NCI-H446 (cell line): ENCODE data around the gene WDR1.
"Not testable (repeated sequence)": the region's sequence is repeated elsewhere in the genome, so short reads cannot be mapped to it uniquely, and the experiment has no call there.

Source experiments
- DNase-seq, 2 experiments: peaks; one replicate each; lab custom pipeline; 2025; lab: John Stamatoyannopoulos, UW

Gene WDR1

DNA sequence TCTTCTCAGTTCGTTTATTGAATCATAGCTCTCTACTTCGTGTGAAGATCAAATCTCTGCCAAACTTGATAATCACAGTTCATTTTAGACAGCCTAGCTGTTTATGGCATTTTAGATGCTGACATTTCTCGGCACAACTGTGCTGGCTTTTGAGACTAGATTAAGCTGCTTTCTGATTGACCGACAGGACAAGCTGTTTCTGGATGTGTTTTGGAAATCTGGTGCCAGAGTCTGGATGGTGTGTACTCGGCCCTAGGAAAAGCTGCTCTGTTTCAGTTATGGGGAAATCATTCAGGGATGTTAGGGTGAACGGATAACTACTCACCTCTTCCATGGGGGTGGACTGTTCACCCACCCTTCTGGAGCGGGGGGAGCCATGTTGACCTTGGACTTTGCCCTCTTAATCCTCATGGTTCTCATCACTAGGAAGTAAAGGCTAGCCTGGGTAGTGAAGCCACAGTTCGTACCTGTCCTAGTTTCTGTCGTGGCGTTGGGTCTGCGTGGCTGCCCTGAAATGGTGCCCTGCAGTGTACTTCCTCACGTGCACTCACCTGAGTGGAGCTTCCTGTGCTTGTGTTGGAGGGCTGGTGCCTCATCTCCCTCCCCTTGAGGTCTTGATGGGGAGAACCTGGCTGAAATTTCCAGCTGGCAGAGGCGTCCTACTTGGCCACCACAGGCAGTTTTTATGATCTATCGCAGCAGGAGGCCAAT is 13.7 kb upstream of the WDR1 start:
- DNase-seq, result no peak

- DNase-seq, result no peak
Measured at GRCh38 chr4:10129196-10130177, 12.9 kb upstream of the WDR1 start.

DNA sequence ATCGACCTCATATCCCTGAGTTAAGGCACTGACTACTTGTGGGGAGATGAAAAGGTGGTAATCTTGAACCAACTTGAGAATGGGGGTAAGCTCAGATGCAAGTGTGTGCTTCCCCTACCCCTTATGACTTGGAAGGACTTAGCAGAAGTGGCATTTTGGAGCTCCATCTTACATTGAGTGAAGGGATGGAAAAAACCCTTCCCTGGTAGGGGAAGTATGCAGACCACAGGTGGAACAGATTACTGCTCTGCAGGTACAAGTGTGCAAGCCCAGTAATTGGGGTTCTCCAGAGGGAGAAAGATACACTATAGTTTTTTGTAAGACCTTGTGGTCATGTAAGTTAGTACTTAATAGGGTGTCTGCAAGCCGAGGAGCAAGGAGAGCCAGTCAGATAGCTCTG is 12.2 kb upstream of the WDR1 start:
- no peak for DNase-seq

DNA sequence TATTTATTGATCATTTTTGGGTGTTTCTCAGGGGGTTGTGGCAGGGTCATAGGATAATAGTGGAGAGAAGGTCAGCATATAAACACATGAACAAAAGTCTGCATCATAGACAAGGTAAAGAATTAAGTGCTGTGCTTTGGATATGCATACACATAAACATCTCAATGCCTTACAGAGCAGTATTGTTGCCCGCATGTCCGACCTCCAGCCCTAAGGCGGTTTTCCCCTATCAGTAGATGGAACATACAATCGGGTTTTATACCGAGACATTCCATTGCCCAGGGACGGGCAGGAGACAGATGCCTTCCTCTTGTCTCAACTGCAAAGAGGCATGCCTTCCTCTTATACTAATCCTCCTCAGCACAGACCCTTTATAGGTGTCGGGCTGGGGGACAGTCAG is 10.9 kb upstream of the WDR1 start:
- not testable (repeated sequence) for DNase-seq

- no peak for DNase-seq
Measured at GRCh38 chr4:10124167-10124930, 7.8 kb upstream of the WDR1 start.

DNA sequence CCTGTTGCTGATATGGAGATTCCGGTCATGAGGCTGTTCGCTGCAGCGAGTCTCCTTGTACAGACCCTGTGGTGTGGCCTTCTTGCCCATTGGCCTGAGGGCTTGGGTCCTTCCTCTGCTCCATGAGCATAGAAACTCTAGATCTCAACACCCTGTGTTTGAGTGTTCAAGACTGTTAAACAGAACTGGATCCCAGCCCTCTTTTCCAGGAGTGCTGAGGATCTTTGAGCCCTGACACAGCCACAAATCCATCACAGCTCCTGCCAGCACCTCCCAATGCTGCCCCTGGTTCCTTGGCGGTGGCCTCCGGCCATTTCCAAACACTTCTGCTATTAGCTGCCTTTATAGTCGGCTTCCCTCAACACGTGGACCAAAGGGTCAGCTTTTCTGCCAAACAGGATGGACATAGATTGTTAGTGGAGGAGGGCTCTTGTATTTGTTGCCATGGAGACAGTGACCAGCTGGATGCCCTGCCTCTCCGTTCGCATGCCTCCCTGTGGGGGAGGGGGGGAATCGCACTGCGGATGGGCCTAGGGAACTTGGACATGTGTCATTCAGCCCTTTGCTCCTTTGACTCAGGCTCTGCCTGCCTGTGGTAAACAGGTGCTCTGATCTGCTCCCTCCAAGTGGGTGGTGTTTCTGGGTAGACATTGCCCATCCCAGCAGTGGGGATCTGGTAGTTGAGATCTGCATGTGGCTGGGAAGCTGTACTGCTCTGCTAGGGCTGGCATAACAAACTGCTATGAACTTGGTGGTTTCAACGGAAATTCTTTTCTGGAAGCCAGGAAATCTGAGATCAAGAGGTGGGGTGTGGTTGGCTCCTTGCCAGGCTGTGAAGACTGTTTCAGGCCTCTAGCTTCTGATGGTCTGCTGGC is 6.9 kb upstream of the WDR1 start:
- DNase-seq, result no peak

GRCh38 chr4:10122236-10122932 is 5.8 kb upstream of the WDR1 start:
- no peak for DNase-seq

GRCh38 chr4:10121568-10122208 is 5.1 kb upstream of the WDR1 start:
- DNase-seq, result no peak

DNA sequence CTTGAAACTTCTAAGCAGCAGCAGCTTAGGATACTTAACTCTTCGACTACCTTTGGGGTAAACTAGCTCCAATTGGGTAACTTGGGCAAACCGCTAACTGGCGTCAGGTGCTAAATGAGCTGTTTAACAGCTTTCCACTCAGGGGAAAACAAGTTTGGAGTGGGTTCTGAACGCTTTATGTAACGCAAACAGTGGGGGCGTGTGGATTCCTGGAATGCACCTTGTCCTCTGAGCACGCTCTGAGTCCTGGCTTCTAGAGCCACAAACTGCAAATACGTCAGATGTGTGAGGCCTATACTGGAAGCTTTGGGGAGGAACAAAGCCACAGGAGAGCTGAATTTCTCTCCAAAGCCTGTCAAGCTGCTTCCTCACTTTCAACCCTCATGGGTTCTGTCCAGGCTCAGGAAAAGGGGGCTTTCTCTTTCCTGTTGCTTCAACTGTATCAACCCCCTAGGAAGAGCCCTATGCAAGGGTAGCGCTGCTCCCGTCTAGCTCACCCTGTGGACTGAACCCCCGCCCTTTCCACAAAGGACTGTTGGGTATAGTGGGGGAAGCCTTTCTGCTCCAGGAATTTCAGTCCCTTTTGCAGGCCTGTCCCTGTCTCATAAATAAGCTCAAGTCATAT is 4.5 kb upstream of the WDR1 start:
- DNase-seq, result no peak

- DNase-seq, result no peak
Measured at GRCh38 chr4:10119773-10120172, 3.2 kb upstream of the WDR1 start.

- DNase-seq, result no peak
Measured at GRCh38 chr4:10119278-10119677, 2.7 kb upstream of the WDR1 start.

- no peak for DNase-seq
Measured at GRCh38 chr4:10118048-10119004, 1.7 kb upstream of the WDR1 start.

- peak; percentile 23 to 42 for DNase-seq
Measured at GRCh38 chr4:10117359-10118047, 904 bp upstream of the WDR1 start.

DNA sequence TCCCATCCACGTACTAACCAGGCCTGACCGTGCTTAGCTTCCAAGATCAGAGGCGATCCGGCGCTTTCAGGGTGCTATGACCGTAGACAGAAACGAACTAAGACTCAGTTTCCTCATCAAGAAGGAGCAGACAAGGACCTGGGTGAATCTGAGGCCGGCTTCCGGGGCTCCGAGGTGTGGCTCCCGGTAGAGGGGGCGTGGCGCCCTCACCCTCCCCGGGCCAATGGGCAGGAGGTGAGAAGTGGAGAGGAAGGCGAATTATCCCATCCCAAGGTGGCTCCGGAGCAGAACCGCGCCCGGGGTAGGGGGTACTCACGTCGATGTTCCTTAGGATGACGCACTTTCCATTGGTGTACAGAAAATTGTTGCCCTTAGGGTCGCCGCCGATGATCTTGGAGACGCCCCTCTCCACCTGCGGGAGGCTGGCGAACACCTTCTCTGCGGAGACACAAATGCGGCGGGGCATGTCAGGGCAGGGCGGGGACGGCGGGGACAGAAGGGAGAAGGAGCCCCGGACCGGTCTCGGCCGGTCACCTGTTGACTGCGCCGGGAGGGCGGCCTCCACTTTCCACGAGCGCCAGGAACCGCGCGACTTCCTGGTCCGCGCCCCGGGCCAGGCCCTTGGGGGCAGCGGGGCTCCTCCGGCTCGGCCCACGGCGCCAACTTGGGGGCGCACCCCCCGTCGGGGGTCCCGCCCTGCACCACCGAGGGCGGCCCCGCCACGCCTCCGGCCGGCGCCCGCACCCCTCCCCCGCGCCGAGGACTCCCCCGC is 616 bp downstream of the WDR1 start:
- DNase-seq, result no peak

DNA sequence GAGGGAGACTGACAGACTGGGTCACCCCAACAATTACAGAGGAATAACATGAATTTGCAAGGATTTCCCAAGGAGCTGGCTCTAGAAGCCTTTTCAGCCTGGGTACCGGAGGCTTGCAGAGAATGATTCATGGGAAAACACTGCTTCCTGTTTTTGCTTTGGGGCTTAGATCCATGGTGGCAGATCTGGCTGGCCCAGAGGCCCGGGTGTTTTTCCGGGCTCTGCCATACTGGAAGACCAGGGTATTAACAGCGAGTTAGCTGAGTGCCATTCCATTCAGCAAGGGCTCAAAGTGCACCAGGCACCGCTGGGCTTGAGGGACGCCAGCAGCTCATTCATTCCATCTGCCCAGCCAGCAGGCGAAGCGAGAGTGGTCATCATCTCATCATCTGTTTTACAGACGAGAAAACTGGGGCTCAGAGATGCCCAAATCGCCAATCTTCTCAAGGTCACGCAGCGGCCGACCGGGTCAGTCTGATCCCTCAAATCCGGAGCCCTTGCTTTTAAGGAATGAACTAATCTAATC is 1.3 kb downstream of the WDR1 start:
- DNase-seq, result no peak

DNA sequence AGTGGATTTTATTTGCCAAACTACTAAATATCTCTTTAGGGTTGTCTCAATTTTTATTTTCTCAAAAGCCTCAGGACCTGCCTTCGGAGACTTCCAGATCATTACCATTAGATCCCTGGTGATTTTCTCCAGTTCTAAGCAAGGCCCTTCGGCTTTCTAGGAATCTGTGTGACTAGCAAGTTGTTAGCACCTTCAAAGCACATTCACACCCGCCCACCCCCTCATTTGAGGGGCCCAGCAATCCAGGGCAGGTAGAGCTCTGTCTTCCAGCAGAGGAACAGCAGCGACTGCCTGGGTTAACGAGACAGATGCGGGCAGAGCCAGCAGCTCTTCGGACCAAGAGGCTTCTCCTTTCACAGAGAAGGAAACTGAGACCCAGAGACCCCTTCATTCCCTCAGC is 2.0 kb downstream of the WDR1 start:
- no peak for DNase-seq

DNA sequence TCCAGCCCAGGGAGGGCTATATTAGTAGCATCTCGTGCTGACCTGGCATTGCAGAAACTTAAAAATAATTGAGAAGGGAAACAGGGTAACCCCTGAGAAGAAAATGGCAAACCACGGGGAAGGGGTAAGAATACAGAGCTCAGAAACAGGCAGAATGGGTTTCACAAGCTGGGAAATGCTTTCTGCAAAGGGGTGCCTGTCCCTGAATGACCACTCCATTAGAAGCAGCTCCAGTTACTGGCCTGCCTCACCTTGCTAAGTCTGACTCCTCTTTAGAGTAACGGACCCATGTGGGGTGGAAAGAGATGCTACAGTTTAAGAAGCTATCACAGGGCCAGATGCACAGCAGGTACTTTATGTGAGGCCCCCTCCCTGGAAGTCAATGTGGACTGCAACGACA is 2.5 kb downstream of the WDR1 start:
- DNase-seq, result no peak
